WTC11 (cell line): ENCODE results near the gene ZNF710. TPM values are rescaled to one million over a fixed set of nuclear protein-coding genes. Genes with fewer than 3 reads are reported as not detected.

Source experiments
- ATAC-seq: fragments of 200-7000 bp; cut with Tn5 transposase; 2 replicates; pipeline ENCODE4 v1.10.0; 2021; ENCODE audit warnings: mild to moderate bottlenecking, moderate library complexity
- CTCF ChIA-PET: fragments of 300-600 bp; sonication (Branson Sonifier 250); formaldehyde crosslinking; loops from one replicate; lab custom pipeline; 2021; ENCODE audit warnings: antibody characterized with exemption; lab: Charles Lee
- POLR2A ChIA-PET: fragments of 350-600 bp; sonication (Branson Sonifier 250); formaldehyde crosslinking; loops from one replicate; lab custom pipeline; 2021; ENCODE audit warnings: antibody characterized with exemption; lab: Charles Lee
- DNase-seq: peaks from one replicate; pipeline ENCODE4 v3.0.0; 2021; ENCODE audit warnings: low spot score
- H3K27ac Mint-ChIP-seq: 2 replicates; pipeline ENCODE4 v1.8.0; 2021; ENCODE audit warnings: mixed read lengths
- H3K27me3 Mint-ChIP-seq: 2 replicates; pipeline ENCODE4 v1.8.0; 2021; ENCODE audit warnings: low read depth, mild to moderate bottlenecking, moderate library complexity, mixed read lengths
- H3K36me3 Mint-ChIP-seq: 2 replicates; pipeline ENCODE4 v1.8.0; 2021; ENCODE audit warnings: mixed read lengths
- H3K4me1 Mint-ChIP-seq: 2 replicates; pipeline ENCODE4 v1.8.0; 2022; ENCODE audit warnings: mixed read lengths
- H3K4me3 Mint-ChIP-seq: 2 replicates; pipeline ENCODE4 v1.8.0; 2021; ENCODE audit warnings: mild to moderate bottlenecking, moderate library complexity, mixed read lengths
- H3K9me3 Mint-ChIP-seq: 2 replicates; pipeline ENCODE4 v1.8.0; 2021; ENCODE audit warnings: mixed read lengths
- ATF1 ChIP-seq: sonication (generic); formaldehyde crosslinking; IDR thresholded peaks from 2 replicates; pipeline ENCODE4 v1.8.1; 2023; ENCODE audit warnings: mild to moderate bottlenecking, moderate library complexity, missing genetic modification reagents
- ETV6 ChIP-seq: sonication (generic); formaldehyde crosslinking; IDR thresholded peaks from 2 replicates; pipeline ENCODE4 v1.8.1; 2022; ENCODE audit warnings: mild to moderate bottlenecking, missing genetic modification reagents
- FOXJ3 ChIP-seq: sonication (generic); formaldehyde crosslinking; IDR thresholded peaks from 2 replicates; pipeline ENCODE4 v1.9.0; 2021; ENCODE audit warnings: missing genetic modification reagents, mild to moderate bottlenecking, borderline replicate concordance
- FOXK1 ChIP-seq: sonication (generic); formaldehyde crosslinking; IDR thresholded peaks from 2 replicates; pipeline ENCODE4 v1.8.0; 2022; ENCODE audit warnings: mild to moderate bottlenecking, moderate library complexity, missing genetic modification reagents
- GTF2I ChIP-seq: fragments of 250-450 bp; sonication (Bioruptor Pico); conservative IDR thresholded peaks from 2 replicates; pipeline ENCODE4 v1.4.0; 2021; ENCODE audit warnings: mild to moderate bottlenecking
- MAX ChIP-seq: sonication (generic); formaldehyde crosslinking; IDR thresholded peaks from 2 replicates; pipeline ENCODE4 v1.8.0; 2022; ENCODE audit warnings: mild to moderate bottlenecking, missing genetic modification reagents
- NFE2L1 ChIP-seq: sonication (generic); formaldehyde crosslinking; IDR thresholded peaks from 2 replicates; pipeline ENCODE4 v1.8.1; 2023; ENCODE audit warnings: missing genetic modification reagents
- OVOL2 ChIP-seq: fragments of 250-450 bp; sonication (Bioruptor Pico); IDR thresholded peaks from 2 replicates; pipeline ENCODE4 v1.9.0; 2021; ENCODE audit warnings: mild to moderate bottlenecking, borderline replicate concordance
- STAT6 ChIP-seq: sonication (generic); formaldehyde crosslinking; conservative IDR thresholded peaks from 2 replicates; pipeline ENCODE4 v1.8.1; 2023; ENCODE audit warnings: mild to moderate bottlenecking, low read depth, missing genetic modification reagents, moderate library complexity
- ZBTB21 ChIP-seq: sonication (generic); formaldehyde crosslinking; IDR thresholded peaks from 2 replicates; pipeline ENCODE4 v1.8.1; 2023; ENCODE audit warnings: mild to moderate bottlenecking, missing genetic modification reagents, borderline replicate concordance
- ZBTB43 ChIP-seq: sonication (generic); formaldehyde crosslinking; IDR thresholded peaks from 2 replicates; pipeline ENCODE4 v1.8.1; 2023; ENCODE audit warnings: mild to moderate bottlenecking, missing genetic modification reagents
- ZNF219 ChIP-seq: sonication (generic); formaldehyde crosslinking; IDR thresholded peaks from 2 replicates; pipeline ENCODE4 v1.8.0; 2023; ENCODE audit warnings: missing genetic modification reagents, mild to moderate bottlenecking, borderline replicate concordance
- ZNF263 ChIP-seq: sonication (generic); formaldehyde crosslinking; IDR thresholded peaks from 2 replicates; pipeline ENCODE4 v1.8.1; 2022; ENCODE audit warnings: low read depth, mild to moderate bottlenecking, moderate library complexity, missing genetic modification reagents
- ZNF396 ChIP-seq: fragments of 250-450 bp; sonication (Bioruptor Pico); IDR thresholded peaks from 2 replicates; pipeline ENCODE4 v1.8.0; 2021; ENCODE audit warnings: mild to moderate bottlenecking, moderate library complexity, borderline replicate concordance
- ZNF416 ChIP-seq: fragments of 250-450 bp; sonication (Bioruptor Pico); IDR thresholded peaks from 2 replicates; pipeline ENCODE4 v1.9.0; 2021; ENCODE audit warnings: mild to moderate bottlenecking, inconsistent platforms
- total RNA-seq: library from RNA; stranded (reverse); gene quantifications from 3 replicates; pipeline ENCODE4 v1.2.3, GENCODE V29; 2021
- TF ChIP-seq, protein P1 (sequence below): sonication (generic); formaldehyde crosslinking; IDR thresholded peaks from 2 replicates; pipeline ENCODE4 v1.8.1; 2022; ENCODE audit warnings: low read depth, mild to moderate bottlenecking, moderate library complexity, missing genetic modification reagents, borderline replicate concordance
- TF ChIP-seq, protein P2 (sequence below): sonication (generic); formaldehyde crosslinking; IDR thresholded peaks from 2 replicates; pipeline ENCODE4 v1.8.1; 2022; ENCODE audit warnings: low read depth, missing genetic modification reagents, borderline replicate concordance
- TF ChIP-seq, protein P3 (sequence below): sonication (generic); formaldehyde crosslinking; IDR thresholded peaks from 2 replicates; pipeline ENCODE4 v1.8.1; 2022; ENCODE audit warnings: mild to moderate bottlenecking, moderate library complexity, missing genetic modification reagents
- TF ChIP-seq, protein P4 (sequence below): sonication (generic); formaldehyde crosslinking; IDR thresholded peaks from 2 replicates; pipeline ENCODE4 v1.8.0; 2023; ENCODE audit warnings: missing genetic modification reagents
- TF ChIP-seq, protein P5 (sequence below): fragments of 250-450 bp; sonication (Bioruptor Pico); IDR thresholded peaks from 2 replicates; pipeline ENCODE4 v1.9.0; 2021; ENCODE audit warnings: mild to moderate bottlenecking

The ZNF710 gene
- total RNA-seq, 1 experiment from 2014 or later, result 25.9 TPM

DNA sequence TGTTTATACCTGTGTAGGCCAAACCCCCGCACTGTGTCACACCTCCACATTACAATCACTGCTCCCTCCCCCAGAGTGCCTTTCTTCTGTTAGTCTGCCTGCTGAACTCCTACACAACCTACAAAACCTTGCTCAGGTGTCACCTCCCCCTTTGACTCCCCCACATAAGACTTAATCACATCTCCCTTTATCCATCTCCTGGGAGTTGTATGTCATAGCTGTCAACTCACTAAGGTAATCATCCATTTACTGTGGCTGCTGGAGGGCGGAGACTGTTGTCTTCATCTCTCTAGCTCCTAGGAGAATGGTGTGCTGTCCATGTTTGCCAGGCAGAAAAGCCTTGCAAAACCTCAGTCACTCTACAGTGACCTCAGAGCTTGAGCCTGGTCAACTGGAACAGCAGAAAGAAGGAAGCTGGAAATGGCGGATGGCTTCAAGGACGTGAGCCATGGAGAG, 43.8 kb downstream of the ZNF710 start:
- no peaks in the 10 kb centered on the region for H3K27me3 Mint-ChIP-seq
- H3K36me3 Mint-ChIP-seq, result no peaks in the 10 kb centered on the region
- H3K9me3 Mint-ChIP-seq, result no peaks in the 10 kb centered on the region
- 0 out of 2 replicates have a peak overlapping the region, but pooled peaks have one; percentile 67 for H3K27ac Mint-ChIP-seq
- peaks cover 27% of the 10 kb centered on the region for H3K4me1 Mint-ChIP-seq
- DNase-seq, result no peak
- H3K4me3 Mint-ChIP-seq, result no peak overlapping the region
- ChIA-PET POLR2A (no interaction called here), CTCF (interaction anchor here (0.5 kb wide), 1 partner anchor 169 kb away, joined by 3 read pairs; no protein-coding TSS in a partner anchor)
- TF ChIP-seq ATF1 (CRISPR knock-in tag), result no peak
- TF ChIP-seq ZNF396, result no peak
- no peak for TF ChIP-seq MAX (CRISPR knock-in tag)
- TF ChIP-seq, protein P1, sequence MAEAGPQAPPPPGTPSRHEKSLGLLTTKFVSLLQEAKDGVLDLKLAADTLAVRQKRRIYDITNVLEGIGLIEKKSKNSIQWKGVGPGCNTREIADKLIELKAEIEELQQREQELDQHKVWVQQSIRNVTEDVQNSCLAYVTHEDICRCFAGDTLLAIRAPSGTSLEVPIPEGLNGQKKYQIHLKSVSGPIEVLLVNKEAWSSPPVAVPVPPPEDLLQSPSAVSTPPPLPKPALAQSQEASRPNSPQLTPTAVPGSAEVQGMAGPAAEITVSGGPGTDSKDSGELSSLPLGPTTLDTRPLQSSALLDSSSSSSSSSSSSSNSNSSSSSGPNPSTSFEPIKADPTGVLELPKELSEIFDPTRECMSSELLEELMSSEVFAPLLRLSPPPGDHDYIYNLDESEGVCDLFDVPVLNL (CRISPR knock-in tag), result no peak
- no peak for TF ChIP-seq ZBTB21 (CRISPR knock-in tag)
- ATAC-seq, result no peak

- H3K9me3 Mint-ChIP-seq, result no peaks in the 10 kb centered on the region
- peaks cover 16% of the 10 kb centered on the region; the same call in 1 of the 2 replicates for H3K4me1 Mint-ChIP-seq
- DNase-seq, result no peak
- no peak for ATAC-seq
- H3K27me3 Mint-ChIP-seq, result no peaks in the 10 kb centered on the region
- no peak overlapping the region for H3K27ac Mint-ChIP-seq
- ChIA-PET CTCF (no interaction called here), POLR2A (no interaction called here)
- TF ChIP-seq NFE2L1 (CRISPR knock-in tag) (no peak), ZNF416 (CRISPR knock-in tag) (no peak), GTF2I (CRISPR knock-in tag) (no peak), ZNF263 (CRISPR knock-in tag) (no peak)
- no peak overlapping the region for H3K4me3 Mint-ChIP-seq
- no peaks in the 10 kb centered on the region for H3K36me3 Mint-ChIP-seq
Measured at GRCh38 chr15:90046289-90046688, 45.2 kb downstream of the ZNF710 start.

- Mint-ChIP-seq H3K36me3 (no peaks in the 10 kb centered on the region), H3K27ac (no peak overlapping the region), H3K4me3 (no peak overlapping the region), H3K27me3 (no peaks in the 10 kb centered on the region), H3K4me1 (peaks cover 17% of the 10 kb centered on the region), H3K9me3 (no peaks in the 10 kb centered on the region)
- CTCF ChIA-PET, result no interaction called here
- POLR2A ChIA-PET, result no interaction called here
- no peak for DNase-seq
- ATAC-seq, result no peak
- no peak for TF ChIP-seq ETV6 (CRISPR knock-in tag)
- no peak for TF ChIP-seq OVOL2 (CRISPR knock-in tag)
- TF ChIP-seq, protein P2, sequence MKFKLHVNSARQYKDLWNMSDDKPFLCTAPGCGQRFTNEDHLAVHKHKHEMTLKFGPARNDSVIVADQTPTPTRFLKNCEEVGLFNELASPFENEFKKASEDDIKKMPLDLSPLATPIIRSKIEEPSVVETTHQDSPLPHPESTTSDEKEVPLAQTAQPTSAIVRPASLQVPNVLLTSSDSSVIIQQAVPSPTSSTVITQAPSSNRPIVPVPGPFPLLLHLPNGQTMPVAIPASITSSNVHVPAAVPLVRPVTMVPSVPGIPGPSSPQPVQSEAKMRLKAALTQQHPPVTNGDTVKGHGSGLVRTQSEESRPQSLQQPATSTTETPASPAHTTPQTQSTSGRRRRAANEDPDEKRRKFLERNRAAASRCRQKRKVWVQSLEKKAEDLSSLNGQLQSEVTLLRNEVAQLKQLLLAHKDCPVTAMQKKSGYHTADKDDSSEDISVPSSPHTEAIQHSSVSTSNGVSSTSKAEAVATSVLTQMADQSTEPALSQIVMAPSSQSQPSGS (CRISPR knock-in tag), result no peak
- TF ChIP-seq FOXK1, result no peak
- no peak for TF ChIP-seq STAT6
- TF ChIP-seq, protein P3, sequence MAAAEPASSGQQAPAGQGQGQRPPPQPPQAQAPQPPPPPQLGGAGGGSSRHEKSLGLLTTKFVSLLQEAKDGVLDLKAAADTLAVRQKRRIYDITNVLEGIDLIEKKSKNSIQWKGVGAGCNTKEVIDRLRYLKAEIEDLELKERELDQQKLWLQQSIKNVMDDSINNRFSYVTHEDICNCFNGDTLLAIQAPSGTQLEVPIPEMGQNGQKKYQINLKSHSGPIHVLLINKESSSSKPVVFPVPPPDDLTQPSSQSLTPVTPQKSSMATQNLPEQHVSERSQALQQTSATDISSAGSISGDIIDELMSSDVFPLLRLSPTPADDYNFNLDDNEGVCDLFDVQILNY (CRISPR knock-in tag), result no peak
- TF ChIP-seq, protein P4, sequence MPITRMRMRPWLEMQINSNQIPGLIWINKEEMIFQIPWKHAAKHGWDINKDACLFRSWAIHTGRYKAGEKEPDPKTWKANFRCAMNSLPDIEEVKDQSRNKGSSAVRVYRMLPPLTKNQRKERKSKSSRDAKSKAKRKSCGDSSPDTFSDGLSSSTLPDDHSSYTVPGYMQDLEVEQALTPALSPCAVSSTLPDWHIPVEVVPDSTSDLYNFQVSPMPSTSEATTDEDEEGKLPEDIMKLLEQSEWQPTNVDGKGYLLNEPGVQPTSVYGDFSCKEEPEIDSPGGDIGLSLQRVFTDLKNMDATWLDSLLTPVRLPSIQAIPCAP, result no peak
- no peak for TF ChIP-seq ZBTB43
- no peak for TF ChIP-seq ZNF219 (CRISPR knock-in tag)
- no peak for TF ChIP-seq FOXJ3 (CRISPR knock-in tag)
- TF ChIP-seq, protein P5, sequence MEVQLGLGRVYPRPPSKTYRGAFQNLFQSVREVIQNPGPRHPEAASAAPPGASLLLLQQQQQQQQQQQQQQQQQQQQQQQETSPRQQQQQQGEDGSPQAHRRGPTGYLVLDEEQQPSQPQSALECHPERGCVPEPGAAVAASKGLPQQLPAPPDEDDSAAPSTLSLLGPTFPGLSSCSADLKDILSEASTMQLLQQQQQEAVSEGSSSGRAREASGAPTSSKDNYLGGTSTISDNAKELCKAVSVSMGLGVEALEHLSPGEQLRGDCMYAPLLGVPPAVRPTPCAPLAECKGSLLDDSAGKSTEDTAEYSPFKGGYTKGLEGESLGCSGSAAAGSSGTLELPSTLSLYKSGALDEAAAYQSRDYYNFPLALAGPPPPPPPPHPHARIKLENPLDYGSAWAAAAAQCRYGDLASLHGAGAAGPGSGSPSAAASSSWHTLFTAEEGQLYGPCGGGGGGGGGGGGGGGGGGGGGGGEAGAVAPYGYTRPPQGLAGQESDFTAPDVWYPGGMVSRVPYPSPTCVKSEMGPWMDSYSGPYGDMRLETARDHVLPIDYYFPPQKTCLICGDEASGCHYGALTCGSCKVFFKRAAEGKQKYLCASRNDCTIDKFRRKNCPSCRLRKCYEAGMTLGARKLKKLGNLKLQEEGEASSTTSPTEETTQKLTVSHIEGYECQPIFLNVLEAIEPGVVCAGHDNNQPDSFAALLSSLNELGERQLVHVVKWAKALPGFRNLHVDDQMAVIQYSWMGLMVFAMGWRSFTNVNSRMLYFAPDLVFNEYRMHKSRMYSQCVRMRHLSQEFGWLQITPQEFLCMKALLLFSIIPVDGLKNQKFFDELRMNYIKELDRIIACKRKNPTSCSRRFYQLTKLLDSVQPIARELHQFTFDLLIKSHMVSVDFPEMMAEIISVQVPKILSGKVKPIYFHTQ (CRISPR knock-in tag), result no peak
Measured at GRCh38 chr15:90046911-90047392, 45.8 kb downstream of the ZNF710 start.
